OCI-LY3 (cell line): ENCODE data around the gene GNA12.

Experiments used
- H2AFZ ChIP-seq: fragments of 200-600, 300-600 bp; shearing (Covaris generic); 2 replicates; pipeline ENCODE4 v1.6.0; 2014; ENCODE audit warnings: antibody characterized with exemption, low read depth, low read length
- H3K27ac ChIP-seq: fragments of 200-600, 300-600 bp; sonication (generic); 2 replicates; pipeline ENCODE4 v1.5.1; 2014; ENCODE audit warnings: mild to moderate bottlenecking, low read length, moderate library complexity, mixed read lengths
- H3K27me3 ChIP-seq: fragments of 200-600, 300-600 bp; sonication (generic); 2 replicates; pipeline ENCODE4 v1.6.1; 2014; ENCODE audit warnings: low read depth, low read length, mixed read lengths
- H3K36me3 ChIP-seq: fragments of 200-600, 300-600 bp; sonication (generic); replicated peaks from 2 replicates; pipeline ENCODE3; 2014; ENCODE audit warnings: low read depth, low read length, mixed read lengths
- H3K4me1 ChIP-seq: fragments of 300-600, 200-600 bp; sonication (generic); 2 replicates; pipeline ENCODE4 v1.6.1; 2014; ENCODE audit warnings: low read length, mixed read lengths
- H3K4me2 ChIP-seq: fragments of 200-600, 300-600 bp; sonication (generic); 2 replicates; pipeline ENCODE4 v1.6.1; 2014; ENCODE audit warnings: low read length, mixed read lengths
- H3K4me3 ChIP-seq: fragments of 300-600, 200-600 bp; sonication (generic); 2 replicates; pipeline ENCODE4 v1.5.1; 2014; ENCODE audit warnings: antibody characterized with exemption, mild to moderate bottlenecking, low read length, moderate library complexity
- H3K79me2 ChIP-seq: fragments of 300-600, 200-600 bp; shearing (Covaris generic); 2 replicates; pipeline ENCODE4 v1.6.1; 2014; ENCODE audit warnings: mild to moderate bottlenecking, low read length, mixed read lengths
- H3K9ac ChIP-seq: fragments of 300-600, 200-600 bp; shearing (Covaris generic); 2 replicates; pipeline ENCODE4 v1.6.0; 2014; ENCODE audit warnings: mild to moderate bottlenecking, low read length, moderate library complexity
- H3K9me3 ChIP-seq: fragments of 200-600, 300-600 bp; shearing (Covaris generic); 2 replicates; pipeline ENCODE4 v1.6.1; 2014; ENCODE audit warnings: low read length, mixed read lengths; ENCODE audit not compliant: insufficient read depth
- H4K20me1 ChIP-seq: fragments of 200-600, 300-600 bp; sonication (generic); 2 replicates; pipeline ENCODE4 v1.6.1; 2016; ENCODE audit warnings: low read length, mixed read lengths; ENCODE audit not compliant: insufficient read depth
- CTCF ChIP-seq: fragments of 200-600, 300-600 bp; sonication (generic); IDR thresholded peaks from 2 replicates; pipeline ENCODE4 v1.5.1; 2014; ENCODE audit warnings: antibody characterized with exemption, low read length, low read depth
- EZH2phosphoT487 ChIP-seq: fragments of 200-600 bp; shearing (Covaris generic); IDR thresholded peaks from 2 replicates; pipeline ENCODE4 v1.6.1; 2018; ENCODE audit warnings: antibody characterized with exemption, mixed run types, low read depth

GNA12 gene

GRCh38 chr7:2815875-2816245, 28.2 kb downstream of the GNA12 start:
- TF ChIP-seq EZH2phosphoT487 = no peak
- no peak for TF ChIP-seq CTCF
- no peaks in the 10 kb centered on the region for H3K9me3 ChIP-seq
- no peak overlapping the region for H3K27ac ChIP-seq
- H3K4me1 ChIP-seq = peaks cover 11% of the 10 kb centered on the region
- no peak overlapping the region for H2AFZ ChIP-seq
- no peak overlapping the region for H3K4me2 ChIP-seq
- H3K4me3 ChIP-seq = no peak overlapping the region
- no peaks in the 10 kb centered on the region for H4K20me1 ChIP-seq
- H3K9ac ChIP-seq = no peak overlapping the region
- H3K79me2 ChIP-seq = peaks cover 26% of the 10 kb centered on the region
- H3K36me3 ChIP-seq = no peaks in the 10 kb centered on the region
- H3K27me3 ChIP-seq = no peaks in the 10 kb centered on the region

GRCh38 chr7:2814946-2815874, 28.9 kb downstream of the GNA12 start:
- TF ChIP-seq EZH2phosphoT487 = no peak
- no peak for TF ChIP-seq CTCF
- H3K4me2 ChIP-seq = no peak overlapping the region
- no peaks in the 10 kb centered on the region for H3K27me3 ChIP-seq
- no peaks in the 10 kb centered on the region for H3K36me3 ChIP-seq
- no peaks in the 10 kb centered on the region for H3K9me3 ChIP-seq
- H3K27ac ChIP-seq = no peak overlapping the region
- peaks cover 23% of the 10 kb centered on the region for H3K79me2 ChIP-seq
- H4K20me1 ChIP-seq = no peaks in the 10 kb centered on the region
- peaks cover 6% of the 10 kb centered on the region; the same call in 1 of the 2 replicates for H3K4me1 ChIP-seq
- H3K9ac ChIP-seq = no peak overlapping the region
- H2AFZ ChIP-seq = no peak overlapping the region
- no peak overlapping the region for H3K4me3 ChIP-seq

- Histone ChIP-seq H3K27me3 (no peaks in the 10 kb centered on the region), H3K4me2 (no peak overlapping the region), H2AFZ (no peak overlapping the region), H3K9me3 (no peaks in the 10 kb centered on the region), H3K9ac (no peak overlapping the region), H3K4me1 (peaks cover 3% of the 10 kb centered on the region; the same call in 1 of the 2 replicates), H3K36me3 (no peaks in the 10 kb centered on the region), H3K79me2 (peaks cover 16% of the 10 kb centered on the region), H4K20me1 (no peaks in the 10 kb centered on the region), H3K4me3 (no peak overlapping the region), H3K27ac (no peak overlapping the region)
- TF ChIP-seq CTCF = no peak
- TF ChIP-seq EZH2phosphoT487 = no peak
Observed at GRCh38 chr7:2814186-2814945, 29.7 kb downstream of the GNA12 start.
